Liver (tissue), 9 donors: ENCODE data around the gene NTM. TPM values are rescaled to one million over a fixed set of nuclear protein-coding genes. Genes with fewer than 3 reads are reported as not detected.

Experiments used
- DNase-seq: peaks from one replicate; pipeline ENCODE4 v3.0.0-alpha.2; 2017; ENCODE audit warnings: low spot score
- H3K27ac ChIP-seq, 2 donors: one replicate each; pipeline ENCODE4 v1.7.0; 2013; ENCODE audit warnings: inconsistent platforms in 2 of 2, low read length in 2 of 2, control low read depth in 1 of 2, low read depth in 1 of 2, mild to moderate bottlenecking in 1 of 2
- H3K27me3 ChIP-seq, 4 donors: one replicate each; pipeline versions ENCODE4 v1.6.1 to v1.7.0; 2013; ENCODE audit warnings: low read length in 3 of 4, inconsistent platforms in 1 of 4, mild to moderate bottlenecking in 1 of 4, moderate library complexity in 1 of 4; ENCODE audit not compliant: control insufficient read depth in 4 of 4, insufficient read depth in 4 of 4
- H3K36me3 ChIP-seq, 4 donors: one replicate each; pipeline versions ENCODE4 v1.6.1 to v1.7.0; 2013; ENCODE audit warnings: low read length in 3 of 4, mild to moderate bottlenecking in 3 of 4, low read depth in 1 of 4, moderate library complexity in 1 of 4; ENCODE audit not compliant: control insufficient read depth in 4 of 4, insufficient read depth in 3 of 4
- H3K4me1 ChIP-seq, 4 donors: one replicate each; pipeline versions ENCODE4 v1.6.1 to v1.7.0; 2013; ENCODE audit warnings: low read length in 3 of 4, mild to moderate bottlenecking in 3 of 4, moderate library complexity in 1 of 4; ENCODE audit not compliant: control insufficient read depth in 4 of 4, insufficient read depth in 4 of 4
- H3K4me3 ChIP-seq, 3 donors: one replicate each; pipeline versions ENCODE4 v1.6.1 to v1.7.0; 2013; ENCODE audit warnings: low read length in 3 of 3, control low read depth in 1 of 3, low read depth in 1 of 3, mild to moderate bottlenecking in 1 of 3
- H3K9ac ChIP-seq, 2 donors: one replicate each; pipeline ENCODE4 v1.7.0; 2013; ENCODE audit warnings: low read length in 2 of 2, mild to moderate bottlenecking in 2 of 2, moderate library complexity in 2 of 2, control low read depth in 1 of 2, low read depth in 1 of 2
- H3K9me3 ChIP-seq, 4 donors: one replicate each; pipeline versions ENCODE4 v1.6.1 to v1.7.0; 2013; ENCODE audit warnings: low read length in 3 of 4; ENCODE audit not compliant: control insufficient read depth in 4 of 4
- EGR1 ChIP-seq, 2 donors: IDR thresholded peaks; 2 replicates each; pipeline ENCODE4 v1.6.1; 2016 to 2018; ENCODE audit warnings: antibody characterized with exemption in 2 of 2, low read depth in 2 of 2
- FOXA1 ChIP-seq: IDR thresholded peaks from 2 replicates; pipeline ENCODE4 v1.6.1; 2016; ENCODE audit warnings: antibody characterized with exemption
- FOXA2 ChIP-seq: IDR thresholded peaks from 2 replicates; pipeline ENCODE4 v1.6.1; 2016; ENCODE audit warnings: antibody characterized with exemption
- GABPA ChIP-seq, 2 donors: IDR thresholded peaks in 1 of 2; conservative IDR thresholded peaks in 1 of 2; 2 replicates each; pipeline ENCODE4 v1.6.1; 2016; ENCODE audit warnings: antibody characterized with exemption in 2 of 2, mild to moderate bottlenecking in 1 of 2, moderate library complexity in 1 of 2
- HNF4A ChIP-seq, 2 donors: conservative IDR thresholded peaks; 2 replicates each; pipeline ENCODE4 v1.6.1; 2016; ENCODE audit warnings: antibody characterized with exemption in 2 of 2, mild to moderate bottlenecking in 2 of 2
- HNF4G ChIP-seq: IDR thresholded peaks from 2 replicates; pipeline ENCODE4 v1.6.1; 2016; ENCODE audit warnings: antibody characterized with exemption
- JUND ChIP-seq, 2 donors: IDR thresholded peaks; 2 replicates each; pipeline ENCODE4 v1.6.1; 2016; ENCODE audit warnings: antibody characterized with exemption in 2 of 2
- MAX ChIP-seq: IDR thresholded peaks from 2 replicates; pipeline ENCODE4 v1.6.1; 2016; ENCODE audit warnings: antibody characterized with exemption
- NR2F2 ChIP-seq: IDR thresholded peaks from 2 replicates; pipeline ENCODE4 v1.6.1; 2016; ENCODE audit warnings: antibody characterized with exemption
- RAD21 ChIP-seq, 2 donors: IDR thresholded peaks; 2 replicates each; pipeline ENCODE4 v1.6.1; 2016; ENCODE audit warnings: antibody characterized with exemption in 2 of 2, mild to moderate bottlenecking in 2 of 2
- RXRA ChIP-seq, 2 donors: IDR thresholded peaks; 2 replicates each; pipeline ENCODE4 v1.6.1; 2017 to 2018; ENCODE audit warnings: antibody characterized with exemption in 2 of 2, mild to moderate bottlenecking in 1 of 2
- SP1 ChIP-seq: IDR thresholded peaks from 2 replicates; pipeline ENCODE4 v1.6.1; 2018; ENCODE audit warnings: antibody characterized with exemption, mild to moderate bottlenecking
- TAF1 ChIP-seq: conservative IDR thresholded peaks from 2 replicates; pipeline ENCODE4 v1.6.1; 2016; ENCODE audit warnings: antibody characterized with exemption, mild to moderate bottlenecking
- YY1 ChIP-seq: IDR thresholded peaks from 2 replicates; pipeline ENCODE4 v1.6.1; 2016; ENCODE audit warnings: antibody characterized with exemption, mild to moderate bottlenecking
- WGBS: extraction: QIAGEN DNeasy Blood & Tissue Kit; methylation state at CpG from one replicate; pipeline ENCODE4 v1.1.7; 2013; 5-methylcytosine and 5-hydroxymethylcytosine counted together
- polyA plus RNA-seq, 2 donors: library from polyadenylated mRNA; stranded (reverse) in 1 of 2; unstranded in 1 of 2; fragments of 200-250 nt in 1 of 2; fragments of >200 nt in 1 of 2; fragmentation: Nextera tagmentation in 1 of 2; extraction: Ambion mirVana in 1 of 2; gene quantifications; one replicate each; pipeline versions ENCODE4 v1.2.1 to v1.2.3, GENCODE V29; 2013 to 2015
- total RNA-seq, 2 donors: library from RNA; depleted of rRNA; stranded (reverse); fragments of >200 nt; gene quantifications; one replicate each; pipeline ENCODE4 v1.2.3, GENCODE V29; 2014
- TF ChIP-seq, protein P1 (sequence below): IDR thresholded peaks from 2 replicates; pipeline ENCODE4 v1.6.1; 2016; ENCODE audit warnings: antibody characterized with exemption, mild to moderate bottlenecking
- TF ChIP-seq, protein P2 (sequence below): IDR thresholded peaks from 2 replicates; pipeline ENCODE4 v1.6.1; 2016; ENCODE audit warnings: antibody characterized with exemption
- TF ChIP-seq, protein P3 (sequence below): fragments of 150-350 bp; IDR thresholded peaks from 2 replicates; pipeline ENCODE4 v1.5.1; 2017; ENCODE audit warnings: improper control_type of control experiment, low read depth, low read length; ENCODE audit not compliant: missing input control
- TF ChIP-seq, protein P4 (sequence below): IDR thresholded peaks from 2 replicates; pipeline ENCODE4 v1.6.1; 2016; ENCODE audit warnings: antibody characterized with exemption
- donor health status: healthy.
- donor health status: healthy.
- donor health status: healthy.
- donor health status: healthy.
- donor health status: healthy.

The NTM gene
- total and polyA plus RNA-seq, 4 donors = 0.08 to 1.1 (median 0.08) TPM; not detected in 1

GRCh38 chr11:131549770-131550169 is 179.4 kb downstream of the NTM start (continued):
- no peak for TF ChIP-seq HNF4G

GRCh38 chr11:131560287-131560686 is 189.9 kb downstream of the NTM start:
- H3K27ac ChIP-seq = no peak overlapping the region
- H3K4me1 ChIP-seq = no peaks in the 10 kb centered on the region
- no peak for TF ChIP-seq EGR1 (IDR thresholded peaks at IDR 0.05; ENCODE audit: low read depth in 2 of 2)
- TF ChIP-seq, protein P1, sequence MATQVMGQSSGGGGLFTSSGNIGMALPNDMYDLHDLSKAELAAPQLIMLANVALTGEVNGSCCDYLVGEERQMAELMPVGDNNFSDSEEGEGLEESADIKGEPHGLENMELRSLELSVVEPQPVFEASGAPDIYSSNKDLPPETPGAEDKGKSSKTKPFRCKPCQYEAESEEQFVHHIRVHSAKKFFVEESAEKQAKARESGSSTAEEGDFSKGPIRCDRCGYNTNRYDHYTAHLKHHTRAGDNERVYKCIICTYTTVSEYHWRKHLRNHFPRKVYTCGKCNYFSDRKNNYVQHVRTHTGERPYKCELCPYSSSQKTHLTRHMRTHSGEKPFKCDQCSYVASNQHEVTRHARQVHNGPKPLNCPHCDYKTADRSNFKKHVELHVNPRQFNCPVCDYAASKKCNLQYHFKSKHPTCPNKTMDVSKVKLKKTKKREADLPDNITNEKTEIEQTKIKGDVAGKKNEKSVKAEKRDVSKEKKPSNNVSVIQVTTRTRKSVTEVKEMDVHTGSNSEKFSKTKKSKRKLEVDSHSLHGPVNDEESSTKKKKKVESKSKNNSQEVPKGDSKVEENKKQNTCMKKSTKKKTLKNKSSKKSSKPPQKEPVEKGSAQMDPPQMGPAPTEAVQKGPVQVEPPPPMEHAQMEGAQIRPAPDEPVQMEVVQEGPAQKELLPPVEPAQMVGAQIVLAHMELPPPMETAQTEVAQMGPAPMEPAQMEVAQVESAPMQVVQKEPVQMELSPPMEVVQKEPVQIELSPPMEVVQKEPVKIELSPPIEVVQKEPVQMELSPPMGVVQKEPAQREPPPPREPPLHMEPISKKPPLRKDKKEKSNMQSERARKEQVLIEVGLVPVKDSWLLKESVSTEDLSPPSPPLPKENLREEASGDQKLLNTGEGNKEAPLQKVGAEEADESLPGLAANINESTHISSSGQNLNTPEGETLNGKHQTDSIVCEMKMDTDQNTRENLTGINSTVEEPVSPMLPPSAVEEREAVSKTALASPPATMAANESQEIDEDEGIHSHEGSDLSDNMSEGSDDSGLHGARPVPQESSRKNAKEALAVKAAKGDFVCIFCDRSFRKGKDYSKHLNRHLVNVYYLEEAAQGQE = no peak
- no peak for TF ChIP-seq HNF4A (conservative IDR thresholded peaks at IDR 0.05)
- TF ChIP-seq MAX = no peak
- TF ChIP-seq FOXA1 = no peak
- TF ChIP-seq TAF1 = no peak
- TF ChIP-seq YY1 = no peak
- TF ChIP-seq SP1 = no peak
- TF ChIP-seq, protein P2, sequence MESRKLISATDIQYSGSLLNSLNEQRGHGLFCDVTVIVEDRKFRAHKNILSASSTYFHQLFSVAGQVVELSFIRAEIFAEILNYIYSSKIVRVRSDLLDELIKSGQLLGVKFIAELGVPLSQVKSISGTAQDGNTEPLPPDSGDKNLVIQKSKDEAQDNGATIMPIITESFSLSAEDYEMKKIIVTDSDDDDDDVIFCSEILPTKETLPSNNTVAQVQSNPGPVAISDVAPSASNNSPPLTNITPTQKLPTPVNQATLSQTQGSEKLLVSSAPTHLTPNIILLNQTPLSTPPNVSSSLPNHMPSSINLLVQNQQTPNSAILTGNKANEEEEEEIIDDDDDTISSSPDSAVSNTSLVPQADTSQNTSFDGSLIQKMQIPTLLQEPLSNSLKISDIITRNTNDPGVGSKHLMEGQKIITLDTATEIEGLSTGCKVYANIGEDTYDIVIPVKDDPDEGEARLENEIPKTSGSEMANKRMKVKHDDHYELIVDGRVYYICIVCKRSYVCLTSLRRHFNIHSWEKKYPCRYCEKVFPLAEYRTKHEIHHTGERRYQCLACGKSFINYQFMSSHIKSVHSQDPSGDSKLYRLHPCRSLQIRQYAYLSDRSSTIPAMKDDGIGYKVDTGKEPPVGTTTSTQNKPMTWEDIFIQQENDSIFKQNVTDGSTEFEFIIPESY = no peak
- TF ChIP-seq, protein P3, sequence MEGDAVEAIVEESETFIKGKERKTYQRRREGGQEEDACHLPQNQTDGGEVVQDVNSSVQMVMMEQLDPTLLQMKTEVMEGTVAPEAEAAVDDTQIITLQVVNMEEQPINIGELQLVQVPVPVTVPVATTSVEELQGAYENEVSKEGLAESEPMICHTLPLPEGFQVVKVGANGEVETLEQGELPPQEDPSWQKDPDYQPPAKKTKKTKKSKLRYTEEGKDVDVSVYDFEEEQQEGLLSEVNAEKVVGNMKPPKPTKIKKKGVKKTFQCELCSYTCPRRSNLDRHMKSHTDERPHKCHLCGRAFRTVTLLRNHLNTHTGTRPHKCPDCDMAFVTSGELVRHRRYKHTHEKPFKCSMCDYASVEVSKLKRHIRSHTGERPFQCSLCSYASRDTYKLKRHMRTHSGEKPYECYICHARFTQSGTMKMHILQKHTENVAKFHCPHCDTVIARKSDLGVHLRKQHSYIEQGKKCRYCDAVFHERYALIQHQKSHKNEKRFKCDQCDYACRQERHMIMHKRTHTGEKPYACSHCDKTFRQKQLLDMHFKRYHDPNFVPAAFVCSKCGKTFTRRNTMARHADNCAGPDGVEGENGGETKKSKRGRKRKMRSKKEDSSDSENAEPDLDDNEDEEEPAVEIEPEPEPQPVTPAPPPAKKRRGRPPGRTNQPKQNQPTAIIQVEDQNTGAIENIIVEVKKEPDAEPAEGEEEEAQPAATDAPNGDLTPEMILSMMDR = no peak
- no peak for TF ChIP-seq HNF4G
- no peak for TF ChIP-seq NR2F2
- TF ChIP-seq, protein P4, sequence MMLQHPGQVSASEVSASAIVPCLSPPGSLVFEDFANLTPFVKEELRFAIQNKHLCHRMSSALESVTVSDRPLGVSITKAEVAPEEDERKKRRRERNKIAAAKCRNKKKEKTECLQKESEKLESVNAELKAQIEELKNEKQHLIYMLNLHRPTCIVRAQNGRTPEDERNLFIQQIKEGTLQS = no peak
- no peak for TF ChIP-seq GABPA (IDR thresholded peaks at IDR 0.05 in 1 of 2, conservative IDR thresholded peaks at IDR 0.05 in 1 of 2)
- no peak for TF ChIP-seq JUND (IDR thresholded peaks at IDR 0.05)
- TF ChIP-seq FOXA2 = no peak
- no peak for TF ChIP-seq RXRA (IDR thresholded peaks at IDR 0.05)
- no peak for TF ChIP-seq RAD21 (IDR thresholded peaks at IDR 0.05)
- H3K4me3 ChIP-seq = no peak overlapping the region
- H3K9me3 ChIP-seq = no peaks in the 10 kb centered on the region
- no peaks in the 10 kb centered on the region for H3K36me3 ChIP-seq
- H3K27me3 ChIP-seq = peaks cover 0 to 11% (median 1%) of the 10 kb centered on the region in 4 donors
- no peak overlapping the region for H3K9ac ChIP-seq
- whole genome bisulfite sequencing = 78% methylated on average over 4 of the region's 4 CpGs
- DNase-seq = no peak
